Lung (tissue), 12 donors: ENCODE data around the gene IDH2. TPM values are rescaled to one million over a fixed set of nuclear protein-coding genes. Genes with fewer than 3 reads are reported as not detected.

Experiments used
- ATAC-seq: fragments of 200-7000 bp; cut with Tn5 transposase; one replicate; pipeline ENCODE4 v1.9.1; 2020; ENCODE audit warnings: moderate number of reproducible peaks; ENCODE audit not compliant: insufficient read depth, low FRiP score
- DNase-seq, 3 donors: peaks; one replicate each; pipeline ENCODE4 v3.0.0-alpha.2; 2013 to 2017
- H3K27ac ChIP-seq, 2 donors: one replicate each; pipeline ENCODE4 v1.5.1; 2013; ENCODE audit warnings: mild to moderate bottlenecking in 2 of 2, moderate library complexity in 2 of 2, control low read depth in 1 of 2, inconsistent platforms in 1 of 2, low read depth in 1 of 2, low read length in 1 of 2
- H3K27me3 ChIP-seq, 3 donors: one replicate each; pipeline ENCODE4 v1.5.1; 2013; ENCODE audit warnings: low read length in 2 of 3; ENCODE audit not compliant: control insufficient read depth in 3 of 3, insufficient read depth in 3 of 3
- H3K36me3 ChIP-seq, 4 donors: one replicate each; pipeline ENCODE4 v1.5.1; 2013; ENCODE audit warnings: low read length in 4 of 4, mild to moderate bottlenecking in 1 of 4, moderate library complexity in 1 of 4; ENCODE audit not compliant: control insufficient read depth in 4 of 4, insufficient read depth in 4 of 4
- H3K4me1 ChIP-seq, 5 donors: one replicate each; pipeline ENCODE4 v1.5.1; 2013; ENCODE audit warnings: low read length in 5 of 5, mild to moderate bottlenecking in 2 of 5, moderate library complexity in 1 of 5; ENCODE audit not compliant: control insufficient read depth in 5 of 5, insufficient read depth in 5 of 5
- H3K4me3 ChIP-seq: one replicate; pipeline ENCODE4 v1.5.1; 2013; ENCODE audit warnings: mild to moderate bottlenecking, control low read depth, moderate library complexity
- H3K9ac ChIP-seq, 2 donors: one replicate each; pipeline ENCODE4 v1.5.1; 2013; ENCODE audit warnings: low read length in 2 of 2, control low read depth in 1 of 2; ENCODE audit not compliant: insufficient read depth in 1 of 2
- H3K9me3 ChIP-seq, 4 donors: one replicate each; pipeline ENCODE4 v1.5.1; 2013; ENCODE audit warnings: low read length in 3 of 4, mild to moderate bottlenecking in 1 of 4, moderate library complexity in 1 of 4; ENCODE audit not compliant: control insufficient read depth in 4 of 4, insufficient read depth in 3 of 4
- CTCF ChIP-seq: IDR thresholded peaks from 2 replicates; pipeline ENCODE4 v1.5.1; 2012; ENCODE audit warnings: mild to moderate bottlenecking; ENCODE audit errors: control extremely low read depth, extremely low read depth
- WGBS, 2 donors: extraction: QIAGEN DNeasy Blood & Tissue Kit; methylation state at CpG; one replicate each; pipeline ENCODE4 v1.1.7; 2013; 5-methylcytosine and 5-hydroxymethylcytosine counted together
- polyA plus RNA-seq, 2 donors: library from polyadenylated mRNA; stranded (reverse); fragments of 200-250 nt; gene quantifications; one replicate each; pipeline ENCODE4 v1.2.1, GENCODE V29; 2013
- total RNA-seq, 2 donors: library from RNA; depleted of rRNA in 1 of 2; stranded (reverse); fragments of >200 nt in 1 of 2; gene quantifications; one replicate each; pipeline ENCODE4 v1.2.1, GENCODE V29; 2014 to 2021
- donor health status: control.
- donor health status: control.
- donor health status: Bipolar disorder and iron deficiency.
- donor health status: healthy.
- donor health status: DM: yes; HTN: yes; CAD: no.

IDH2 gene
- total and polyA plus RNA-seq, 4 donors = 52.0 to 85.8 (median 72.3) TPM

- DNase-seq (no peak), ATAC-seq (no peak)
- Histone ChIP-seq H3K4me3 (no peak overlapping the region), H3K9ac (no peak overlapping the region), H3K27ac (no peak overlapping the region), H3K27me3 (no peaks in the 10 kb centered on the region), H3K4me1 (peaks cover 0 to 16% (median 5%) of the 10 kb centered on the region in 5 donors), H3K9me3 (no peaks in the 10 kb centered on the region), H3K36me3 (no peaks in the 10 kb centered on the region)
- 92 to 98% methylated on average over 4 of the region's 4 CpGs for WGBS, 2 donors
- no peak for TF ChIP-seq CTCF
Observed at GRCh38 chr15:90145761-90146160, 43.5 kb upstream of the IDH2 start.

GRCh38 chr15:90145259-90145658 lies 43.0 kb upstream of the IDH2 start:
- WGBS, 2 donors = 76 to 77% methylated on average over 9 of the region's 9 CpGs
- DNase-seq (no peak), ATAC-seq (no peak)
- Histone ChIP-seq H3K27me3 (no peaks in the 10 kb centered on the region), H3K9ac (no peak overlapping the region), H3K4me1 (peaks cover 0 to 16% (median 5%) of the 10 kb centered on the region in 5 donors), H3K9me3 (no peaks in the 10 kb centered on the region), H3K27ac (no peak overlapping the region), H3K4me3 (no peak overlapping the region), H3K36me3 (no peaks in the 10 kb centered on the region)
- TF ChIP-seq CTCF = no peak

GRCh38 chr15:90143166-90143655 lies 40.9 kb upstream of the IDH2 start:
- peak; percentile 41 for TF ChIP-seq CTCF
- ATAC-seq = peak; percentile 83
- no peak overlapping the region for H3K27ac ChIP-seq

More at GRCh38 chr15:90143166-90143655, 40.9 kb upstream of the IDH2 start:
- DNase-seq = peak; percentile 73 to 80 (median 74)
- Histone ChIP-seq H3K9me3 (no peaks in the 10 kb centered on the region), H3K27me3 (no peaks in the 10 kb centered on the region), H3K36me3 (no peaks in the 10 kb centered on the region), H3K4me3 (no peak overlapping the region), H3K4me1 (peaks cover 0 to 16% (median 5%) of the 10 kb centered on the region in 5 donors), H3K9ac (no peak overlapping the region)
- whole genome bisulfite sequencing, 2 donors = 29 to 35% methylated on average over 12 of the region's 12 CpGs
